ENCODE data around the gene PGS1. TPM values are rescaled to one million over a fixed set of nuclear protein-coding genes. Genes with fewer than 3 reads are reported as not detected.

The PGS1 gene
- total and polyA plus RNA-seq, 3 donors from 2014 or later, result 34.9 to 58.4 (median 50.4) TPM

- no peaks in the 10 kb centered on the region for H3K36me3 ChIP-seq (ENCODE audit: low read depth, missing control alignments)
- no peak overlapping the region for H3K27ac ChIP-seq
- intact Hi-C loops (cut with DNase I; ENCODE audit: low total_unique reads), result no loop called here
- TF ChIP-seq POLR2A (IDR thresholded peaks at IDR 0.05), result no peak
- H3K27me3 ChIP-seq, result no peaks in the 10 kb centered on the region
- 96 to 100% methylated on average over 4 to 21 of the region's 22 CpGs for WGBS, 2 donors
- H3K4me3 ChIP-seq, result no peak overlapping the region
- H3K9me3 ChIP-seq, result no peaks in the 10 kb centered on the region
- DNase-seq, result no peak
- no peaks in the 10 kb centered on the region for H3K4me1 ChIP-seq
These were observed 47.9 kb downstream of the PGS1 start for GRCh38 chr17:78426293-78426879.

GRCh38 chr17:78427140-78427539, 48.7 kb downstream of the PGS1 start:
- no peaks in the 10 kb centered on the region for H3K9me3 ChIP-seq
- H3K36me3 ChIP-seq (ENCODE audit: low read depth, missing control alignments), result no peaks in the 10 kb centered on the region
- H3K27ac ChIP-seq, result no peak overlapping the region
- intact Hi-C loops (cut with DNase I; ENCODE audit: low total_unique reads), result no loop called here
- no peak for DNase-seq
- WGBS, 2 donors, result 74 to 80% methylated on average over 11 of the region's 11 CpGs
- no peak overlapping the region for H3K4me3 ChIP-seq
- no peaks in the 10 kb centered on the region for H3K27me3 ChIP-seq
- no peaks in the 10 kb centered on the region for H3K4me1 ChIP-seq
- no peak for TF ChIP-seq POLR2A (IDR thresholded peaks at IDR 0.05)
- TF ChIP-seq, protein P1, sequence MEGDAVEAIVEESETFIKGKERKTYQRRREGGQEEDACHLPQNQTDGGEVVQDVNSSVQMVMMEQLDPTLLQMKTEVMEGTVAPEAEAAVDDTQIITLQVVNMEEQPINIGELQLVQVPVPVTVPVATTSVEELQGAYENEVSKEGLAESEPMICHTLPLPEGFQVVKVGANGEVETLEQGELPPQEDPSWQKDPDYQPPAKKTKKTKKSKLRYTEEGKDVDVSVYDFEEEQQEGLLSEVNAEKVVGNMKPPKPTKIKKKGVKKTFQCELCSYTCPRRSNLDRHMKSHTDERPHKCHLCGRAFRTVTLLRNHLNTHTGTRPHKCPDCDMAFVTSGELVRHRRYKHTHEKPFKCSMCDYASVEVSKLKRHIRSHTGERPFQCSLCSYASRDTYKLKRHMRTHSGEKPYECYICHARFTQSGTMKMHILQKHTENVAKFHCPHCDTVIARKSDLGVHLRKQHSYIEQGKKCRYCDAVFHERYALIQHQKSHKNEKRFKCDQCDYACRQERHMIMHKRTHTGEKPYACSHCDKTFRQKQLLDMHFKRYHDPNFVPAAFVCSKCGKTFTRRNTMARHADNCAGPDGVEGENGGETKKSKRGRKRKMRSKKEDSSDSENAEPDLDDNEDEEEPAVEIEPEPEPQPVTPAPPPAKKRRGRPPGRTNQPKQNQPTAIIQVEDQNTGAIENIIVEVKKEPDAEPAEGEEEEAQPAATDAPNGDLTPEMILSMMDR (IDR thresholded peaks at IDR 0.05), result no peak

GRCh38 chr17:78428025-78428575, 49.7 kb downstream of the PGS1 start:
- Histone ChIP-seq H3K9me3 (no peaks in the 10 kb centered on the region), H3K27me3 (no peaks in the 10 kb centered on the region), H3K36me3 (ENCODE audit: low read depth, missing control alignments) (no peaks in the 10 kb centered on the region), H3K4me3 (no peak overlapping the region), H3K4me1 (no peaks in the 10 kb centered on the region), H3K27ac (no peak overlapping the region)
- TF ChIP-seq, protein P1 (IDR thresholded peaks at IDR 0.05), result no peak
- no peak for TF ChIP-seq POLR2A (IDR thresholded peaks at IDR 0.05)
- 79 to 80% methylated on average over 20 of the region's 20 CpGs for WGBS, 2 donors
- intact Hi-C loops (cut with DNase I; ENCODE audit: low total_unique reads), result no loop called here
- DNase-seq, result no peak

GRCh38 chr17:78428836-78429617, 50.6 kb downstream of the PGS1 start:
- 75 to 85% methylated on average over 20 to 24 of the region's 24 CpGs for WGBS, 2 donors

GRCh38 chr17:78429618-78429995, 51.2 kb downstream of the PGS1 start:
- Histone ChIP-seq H3K4me1 (no peaks in the 10 kb centered on the region), H3K4me3 (no peak overlapping the region), H3K27me3 (no peaks in the 10 kb centered on the region), H3K36me3 (ENCODE audit: low read depth, missing control alignments) (no peaks in the 10 kb centered on the region), H3K27ac (no peak overlapping the region), H3K9me3 (no peaks in the 10 kb centered on the region)
- 74 to 81% methylated on average over 10 of the region's 10 CpGs for WGBS, 2 donors
- intact Hi-C loops (cut with DNase I; ENCODE audit: low total_unique reads), result no loop called here
- TF ChIP-seq, protein P1 (IDR thresholded peaks at IDR 0.05), result no peak
- TF ChIP-seq POLR2A (IDR thresholded peaks at IDR 0.05), result no peak
- DNase-seq, result no peak

More at GRCh38 chr17:78428836-78429617, 50.6 kb downstream of the PGS1 start:
- H3K36me3 ChIP-seq (ENCODE audit: low read depth, missing control alignments), result no peaks in the 10 kb centered on the region
- H3K4me3 ChIP-seq, result no peak overlapping the region
- intact Hi-C loops (cut with DNase I; ENCODE audit: low total_unique reads), result no loop called here
- DNase-seq, result no peak
- no peaks in the 10 kb centered on the region for H3K9me3 ChIP-seq
- no peaks in the 10 kb centered on the region for H3K4me1 ChIP-seq
- H3K27me3 ChIP-seq, result no peaks in the 10 kb centered on the region
- TF ChIP-seq, protein P1 (IDR thresholded peaks at IDR 0.05), result no peak
- TF ChIP-seq POLR2A (IDR thresholded peaks at IDR 0.05), result no peak
- H3K27ac ChIP-seq, result no peak overlapping the region
